Endodermal cell (in vitro differentiated cells): ENCODE data around the gene FILIP1. TPM values are rescaled to one million over a fixed set of nuclear protein-coding genes. Genes with fewer than 3 reads are reported as not detected.

Source experiments
- DNase-seq: peaks from one replicate; pipeline ENCODE4 v3.0.0-alpha.2; 2017
- H3K27ac ChIP-seq: 2 replicates; pipeline ENCODE4 v1.5.1; 2013; ENCODE audit warnings: mild to moderate bottlenecking, low read depth, low read length, moderate library complexity
- H3K27me3 ChIP-seq: 2 replicates; pipeline ENCODE4 v1.6.1; 2013; ENCODE audit warnings: mild to moderate bottlenecking, low read length, moderate library complexity; ENCODE audit not compliant: insufficient read depth, control insufficient read depth, poor library complexity, severe bottlenecking
- H3K36me3 ChIP-seq: 2 replicates; pipeline ENCODE4 v1.7.0; 2013; ENCODE audit warnings: mild to moderate bottlenecking, low read length, moderate library complexity; ENCODE audit not compliant: control insufficient read depth, insufficient read depth
- H3K4me1 ChIP-seq: one replicate; pipeline ENCODE4 v1.7.0; 2013; ENCODE audit warnings: low read length; ENCODE audit not compliant: control insufficient read depth, insufficient read depth
- H3K4me3 ChIP-seq: 2 replicates; pipeline ENCODE4 v1.5.1; 2013; ENCODE audit warnings: mild to moderate bottlenecking, low read length, moderate library complexity
- H3K9ac ChIP-seq: 2 replicates; pipeline ENCODE4 v1.6.1; 2013; ENCODE audit warnings: mild to moderate bottlenecking, low read length, moderate library complexity; ENCODE audit not compliant: poor library complexity, severe bottlenecking; ENCODE audit errors: extremely low read depth
- H3K9me3 ChIP-seq: 2 replicates; pipeline ENCODE4 v1.6.1; 2013; ENCODE audit warnings: mild to moderate bottlenecking, low read length, moderate library complexity; ENCODE audit not compliant: control insufficient read depth
- H3K27ac Mint-ChIP-seq: 2 replicates; pipeline ENCODE4 v1.8.0; 2020; ENCODE audit warnings: mixed read lengths
- H3K27me3 Mint-ChIP-seq: 2 replicates; pipeline ENCODE4 v1.8.0; 2021; ENCODE audit warnings: mild to moderate bottlenecking, mixed read lengths; ENCODE audit not compliant: insufficient read depth
- H3K36me3 Mint-ChIP-seq: 2 replicates; pipeline ENCODE4 v1.8.0; 2020; ENCODE audit warnings: low read depth, mixed read lengths
- H3K4me1 Mint-ChIP-seq: 2 replicates; pipeline ENCODE4 v1.8.0; 2020; ENCODE audit warnings: mixed read lengths
- H3K4me3 Mint-ChIP-seq: 2 replicates; pipeline ENCODE4 v1.8.0; 2020; ENCODE audit warnings: mild to moderate bottlenecking, moderate library complexity, mixed read lengths
- H3K9me3 Mint-ChIP-seq: 2 replicates; pipeline ENCODE4 v1.8.0; 2020; ENCODE audit warnings: mild to moderate bottlenecking, mixed read lengths
- WGBS, 2 experiments: methylation state at CpG; one replicate each; pipeline versions ENCODE4 v1.1.5 to v1.1.7; 2013; ENCODE audit warnings: missing lambda C conversion rate in 2 of 2, mixed read lengths in 1 of 2; ENCODE audit not compliant: insufficient coverage in 1 of 2, insufficient read length in 1 of 2; 5-methylcytosine and 5-hydroxymethylcytosine counted together
- total RNA-seq, 2 donors: library from RNA; stranded (reverse); fragmentation: NEBNext Ultra II Directional in 1 of 2; extraction: Animal tissue kit (Norgen Biotek cat#: 25700) in 1 of 2; gene quantifications; 2 replicates in 1 of 2; 3 replicates in 1 of 2; pipeline ENCODE4 v1.2.1, GENCODE V29; 2021
- TF ChIP-seq, protein P1 (sequence below): fragments of 200-600 bp; sonication (generic); conservative IDR thresholded peaks from 2 replicates; pipeline ENCODE4 v1.5.0; 2021; ENCODE audit warnings: antibody characterized with exemption, mild to moderate bottlenecking

Gene FILIP1
- total RNA-seq, 2 donors from 2014 or later, result 0.35 TPM

DNA sequence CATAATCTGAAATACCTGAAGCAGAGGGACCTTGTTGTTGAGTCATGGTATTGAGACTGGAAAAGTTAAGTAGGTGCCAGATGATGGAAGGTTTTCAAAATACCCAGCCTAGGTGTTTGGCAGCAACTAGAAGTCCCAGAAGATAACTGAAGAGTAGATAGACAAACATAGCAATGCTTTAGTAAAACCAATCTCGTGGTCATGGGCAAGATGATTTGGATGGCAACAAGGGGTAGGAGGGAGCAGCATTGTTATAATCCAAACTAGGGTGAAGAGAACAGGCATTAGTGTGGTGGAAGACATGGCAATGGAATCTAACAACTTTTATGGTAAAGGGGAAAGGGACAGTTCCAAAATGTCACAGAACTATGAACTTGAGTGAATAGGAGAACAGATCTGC lies 2.3 kb downstream of the FILIP1 start:
- WGBS, 2 experiments, result 83 to 88% methylated on average over 1 of the region's 1 CpG
- no peaks in the 10 kb centered on the region for H3K9me3 ChIP-seq
- no peak overlapping the region for H3K27ac Mint-ChIP-seq
- no peak overlapping the region for H3K4me3 Mint-ChIP-seq
- H3K36me3 ChIP-seq, result no peaks in the 10 kb centered on the region
- no peaks in the 10 kb centered on the region for H3K27me3 Mint-ChIP-seq
- no peaks in the 10 kb centered on the region for H3K27me3 ChIP-seq
- peaks cover 3% of the 10 kb centered on the region for H3K4me1 ChIP-seq
- no peaks in the 10 kb centered on the region for H3K9me3 Mint-ChIP-seq
- H3K4me1 Mint-ChIP-seq, result peaks cover 12% of the 10 kb centered on the region
- no peak overlapping the region for H3K9ac ChIP-seq
- no peak for DNase-seq
- no peaks in the 10 kb centered on the region for H3K36me3 Mint-ChIP-seq
- TF ChIP-seq, protein P1, sequence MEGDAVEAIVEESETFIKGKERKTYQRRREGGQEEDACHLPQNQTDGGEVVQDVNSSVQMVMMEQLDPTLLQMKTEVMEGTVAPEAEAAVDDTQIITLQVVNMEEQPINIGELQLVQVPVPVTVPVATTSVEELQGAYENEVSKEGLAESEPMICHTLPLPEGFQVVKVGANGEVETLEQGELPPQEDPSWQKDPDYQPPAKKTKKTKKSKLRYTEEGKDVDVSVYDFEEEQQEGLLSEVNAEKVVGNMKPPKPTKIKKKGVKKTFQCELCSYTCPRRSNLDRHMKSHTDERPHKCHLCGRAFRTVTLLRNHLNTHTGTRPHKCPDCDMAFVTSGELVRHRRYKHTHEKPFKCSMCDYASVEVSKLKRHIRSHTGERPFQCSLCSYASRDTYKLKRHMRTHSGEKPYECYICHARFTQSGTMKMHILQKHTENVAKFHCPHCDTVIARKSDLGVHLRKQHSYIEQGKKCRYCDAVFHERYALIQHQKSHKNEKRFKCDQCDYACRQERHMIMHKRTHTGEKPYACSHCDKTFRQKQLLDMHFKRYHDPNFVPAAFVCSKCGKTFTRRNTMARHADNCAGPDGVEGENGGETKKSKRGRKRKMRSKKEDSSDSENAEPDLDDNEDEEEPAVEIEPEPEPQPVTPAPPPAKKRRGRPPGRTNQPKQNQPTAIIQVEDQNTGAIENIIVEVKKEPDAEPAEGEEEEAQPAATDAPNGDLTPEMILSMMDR, result no peak
- no peak overlapping the region for H3K27ac ChIP-seq
- no peak overlapping the region for H3K4me3 ChIP-seq

- Mint-ChIP-seq H3K4me3 (no peak overlapping the region), H3K4me1 (peaks cover 12% of the 10 kb centered on the region), H3K27me3 (no peaks in the 10 kb centered on the region), H3K9me3 (no peaks in the 10 kb centered on the region), H3K27ac (no peak overlapping the region), H3K36me3 (no peaks in the 10 kb centered on the region)
- H3K4me3 ChIP-seq, result no peak overlapping the region
- H3K4me1 ChIP-seq, result peaks cover 3% of the 10 kb centered on the region
- H3K27me3 ChIP-seq, result no peaks in the 10 kb centered on the region
- H3K9ac ChIP-seq, result no peak overlapping the region
- H3K9me3 ChIP-seq, result no peaks in the 10 kb centered on the region
- H3K36me3 ChIP-seq, result no peaks in the 10 kb centered on the region
- H3K27ac ChIP-seq, result no peak overlapping the region
- TF ChIP-seq, protein P1, result no peak
- WGBS, 2 experiments, result 95 to 100% methylated on average over 2 to 3 of the region's 3 CpGs
- DNase-seq, result no peak
These were observed 2.9 kb downstream of the FILIP1 start for GRCh38 chr6:75490706-75491105.

DNA sequence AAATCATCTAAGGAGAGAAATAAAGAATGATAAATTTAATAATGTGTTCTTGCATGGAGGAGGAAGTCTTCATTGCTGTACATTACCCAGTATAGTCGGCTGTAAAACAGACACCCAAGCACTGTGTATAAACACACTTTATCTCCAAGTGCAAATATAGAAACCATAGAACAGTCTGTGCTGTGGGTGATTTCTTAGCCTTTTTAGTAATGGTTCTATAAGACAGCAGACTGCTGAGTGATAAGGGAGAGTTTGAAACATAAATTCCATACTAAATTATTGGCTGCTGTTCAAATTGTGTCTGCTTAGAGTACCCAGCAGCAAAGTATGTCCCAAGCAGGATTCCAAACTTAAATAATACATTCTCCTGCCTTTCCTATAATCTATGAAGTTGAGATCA lies 4.6 kb downstream of the FILIP1 start:
- Histone ChIP-seq H3K4me1 (peaks cover 3% of the 10 kb centered on the region), H3K4me3 (no peak overlapping the region), H3K36me3 (no peaks in the 10 kb centered on the region), H3K27ac (no peak overlapping the region), H3K9ac (no peak overlapping the region), H3K9me3 (no peaks in the 10 kb centered on the region), H3K27me3 (no peaks in the 10 kb centered on the region)
- peaks cover 12% of the 10 kb centered on the region for H3K4me1 Mint-ChIP-seq
- H3K4me3 Mint-ChIP-seq, result no peak overlapping the region
- H3K9me3 Mint-ChIP-seq, result no peaks in the 10 kb centered on the region
- H3K27me3 Mint-ChIP-seq, result no peaks in the 10 kb centered on the region
- TF ChIP-seq, protein P1, result no peak
- no peak overlapping the region for H3K27ac Mint-ChIP-seq
- WGBS, 2 experiments, result no CpG with 5 or more reads among the region's 1 CpG
- no peaks in the 10 kb centered on the region for H3K36me3 Mint-ChIP-seq
- DNase-seq, result no peak
